AG04450 (cell line): ENCODE measurements around the gene GRK5. TPM values are rescaled to one million over a fixed set of nuclear protein-coding genes. Genes with fewer than 3 reads are reported as not detected.

Experiments used
- CTCF ChIA-PET: fragments of 300-600, 350-600 bp; formaldehyde crosslinking; extraction: SDS; loops from one replicate; lab custom pipeline; 2022; ENCODE audit warnings: antibody characterized with exemption, inconsistent platforms; lab: Charles Lee
- POLR2A ChIA-PET: fragments of 350-600 bp; formaldehyde crosslinking; extraction: SDS; loops from one replicate; lab custom pipeline; 2021; ENCODE audit warnings: antibody characterized with exemption, inconsistent platforms; lab: Yijun Ruan, JAX
- DNase-seq: peaks from one replicate; pipeline ENCODE4 v3.0.0-alpha.2; 2011; ENCODE audit warnings: low read depth, low spot score
- H3K27ac ChIP-seq: one replicate; pipeline ENCODE4 v1.5.1; 2012; ENCODE audit warnings: low read depth, low read length, control low read depth
- H3K27me3 ChIP-seq: one replicate; pipeline ENCODE4 v1.6.0; 2012; ENCODE audit warnings: low read length; ENCODE audit not compliant: control insufficient read depth, insufficient read depth
- H3K4me3 ChIP-seq: 2 replicates; pipeline ENCODE4 v1.5.1; 2011; ENCODE audit warnings: mild to moderate bottlenecking, low read depth, low read length, control low read depth
- H3K9me3 ChIP-seq: 2 replicates; pipeline ENCODE4 v1.5.1; 2012; ENCODE audit warnings: low read length; ENCODE audit not compliant: control insufficient read depth, insufficient read depth
- polyA plus RNA-seq: library from polyadenylated mRNA; depleted of rRNA; stranded (reverse); fragments of >200 nt; gene quantifications from 2 replicates; pipeline ENCODE4 v1.2.3, GENCODE V29; 2011
- TF ChIP-seq, protein P1 (sequence below): IDR thresholded peaks from 2 replicates; pipeline ENCODE4 v1.5.1; 2011; ENCODE audit warnings: low read depth, low read length, control low read depth, inconsistent platforms

The GRK5 gene
- polyA plus RNA-seq, 1 experiment = 27.6 TPM

DNA sequence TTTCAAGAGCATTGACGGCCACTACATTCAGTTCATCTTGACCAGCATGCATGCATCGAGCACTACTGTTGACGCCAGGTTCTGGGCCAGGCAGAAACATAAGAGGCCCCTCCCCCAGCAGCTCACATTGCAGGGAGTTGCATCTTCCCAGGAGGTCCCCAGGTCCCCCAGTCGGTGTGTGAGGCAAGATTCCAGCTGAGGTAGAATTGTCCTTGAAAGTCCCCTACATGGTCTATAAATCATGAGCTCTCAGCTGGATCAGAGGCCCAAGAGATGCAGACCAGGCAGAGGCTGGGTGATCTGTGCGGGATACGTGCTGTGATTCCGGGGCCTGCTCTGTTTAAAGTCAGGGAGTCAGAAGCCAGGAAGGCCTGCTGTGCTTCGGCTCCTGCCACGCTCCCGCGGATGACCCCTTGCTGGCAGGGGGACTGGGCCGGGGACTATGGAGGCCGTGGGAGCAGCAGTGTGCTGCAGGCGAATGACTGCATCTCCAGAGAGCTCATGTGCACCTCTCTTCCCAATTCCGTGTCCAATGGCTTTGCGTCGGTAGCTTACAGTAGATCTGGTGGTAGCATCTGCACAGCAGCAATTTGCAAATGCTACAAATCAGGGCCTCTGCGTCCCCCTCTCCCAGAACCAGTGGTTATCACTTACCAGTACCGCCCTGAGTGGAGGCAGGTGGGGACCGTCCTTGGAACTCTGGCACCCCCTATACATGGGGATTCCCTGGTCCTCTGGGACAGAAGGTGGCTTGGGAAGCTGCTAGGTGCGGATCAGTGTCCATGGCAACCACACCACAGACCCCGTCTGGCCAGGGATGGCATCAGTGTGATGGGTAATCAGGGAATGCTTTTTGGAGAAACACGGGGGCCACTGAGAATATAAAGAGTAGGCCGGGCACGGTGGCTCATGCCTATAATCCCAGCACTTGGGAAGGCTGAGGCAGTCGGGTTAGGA, 241.5 kb downstream of the GRK5 start:
- ChIA-PET POLR2A (interaction anchor here (0.7 kb wide), 1 partner anchor 81 kb away, joined by 3 read pairs; no protein-coding TSS in a partner anchor), CTCF (interaction anchor here (2.2 to 2.7 kb wide), 2 partner anchors 242 to 250 kb away, joined by 5 to 10 read pairs; partner anchors contain the start of gene GRK5)
- Histone ChIP-seq H3K27me3 (no peaks in the 10 kb centered on the region), H3K4me3 (no peak overlapping the region), H3K27ac (no peak overlapping the region), H3K9me3 (no peaks in the 10 kb centered on the region; the same call in 1 of the 2 replicates)
- TF ChIP-seq, protein P1, sequence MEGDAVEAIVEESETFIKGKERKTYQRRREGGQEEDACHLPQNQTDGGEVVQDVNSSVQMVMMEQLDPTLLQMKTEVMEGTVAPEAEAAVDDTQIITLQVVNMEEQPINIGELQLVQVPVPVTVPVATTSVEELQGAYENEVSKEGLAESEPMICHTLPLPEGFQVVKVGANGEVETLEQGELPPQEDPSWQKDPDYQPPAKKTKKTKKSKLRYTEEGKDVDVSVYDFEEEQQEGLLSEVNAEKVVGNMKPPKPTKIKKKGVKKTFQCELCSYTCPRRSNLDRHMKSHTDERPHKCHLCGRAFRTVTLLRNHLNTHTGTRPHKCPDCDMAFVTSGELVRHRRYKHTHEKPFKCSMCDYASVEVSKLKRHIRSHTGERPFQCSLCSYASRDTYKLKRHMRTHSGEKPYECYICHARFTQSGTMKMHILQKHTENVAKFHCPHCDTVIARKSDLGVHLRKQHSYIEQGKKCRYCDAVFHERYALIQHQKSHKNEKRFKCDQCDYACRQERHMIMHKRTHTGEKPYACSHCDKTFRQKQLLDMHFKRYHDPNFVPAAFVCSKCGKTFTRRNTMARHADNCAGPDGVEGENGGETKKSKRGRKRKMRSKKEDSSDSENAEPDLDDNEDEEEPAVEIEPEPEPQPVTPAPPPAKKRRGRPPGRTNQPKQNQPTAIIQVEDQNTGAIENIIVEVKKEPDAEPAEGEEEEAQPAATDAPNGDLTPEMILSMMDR = no peak
- no peak for DNase-seq

DNA sequence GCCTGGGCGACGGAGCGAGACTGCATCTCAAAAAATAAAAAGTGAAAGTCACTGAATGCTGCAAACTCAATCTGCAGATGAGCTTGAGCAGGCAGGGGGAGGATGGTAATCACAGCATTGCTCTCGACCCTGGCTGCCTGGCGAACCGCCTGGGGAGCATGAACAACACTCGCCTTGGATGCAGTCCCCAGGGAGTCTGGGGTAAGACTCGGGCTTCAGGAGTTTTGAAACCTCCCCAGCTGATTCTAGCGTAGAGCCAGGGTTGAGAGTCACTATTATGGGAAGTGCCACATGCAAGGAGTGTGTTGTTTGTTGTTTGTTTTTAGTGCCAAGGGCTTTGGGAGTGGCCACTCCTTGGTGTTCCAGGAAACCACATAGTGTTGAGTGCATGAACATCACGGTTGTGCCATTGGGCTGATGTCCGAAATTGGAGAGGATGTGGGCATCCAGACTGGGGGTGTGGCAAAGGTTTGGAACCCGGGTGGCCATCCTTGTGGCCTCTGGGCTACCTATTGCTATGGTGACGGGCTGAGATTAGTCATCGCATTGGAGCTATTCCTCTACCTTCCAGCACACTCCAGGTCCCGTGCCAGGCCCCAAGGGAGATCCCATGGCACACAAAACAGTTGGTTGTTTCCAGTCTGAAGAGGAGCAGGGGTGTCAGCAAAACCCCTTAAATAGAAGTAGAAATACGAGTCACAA, 242.5 kb downstream of the GRK5 start:
- H3K4me3 ChIP-seq = no peak overlapping the region
- no peak for DNase-seq
- no peak overlapping the region for H3K27ac ChIP-seq
- no peaks in the 10 kb centered on the region for H3K27me3 ChIP-seq
- TF ChIP-seq, protein P1 = no peak
- no peaks in the 10 kb centered on the region; the same call in 1 of the 2 replicates for H3K9me3 ChIP-seq
- ChIA-PET POLR2A (interaction anchor here (0.7 kb wide), 1 partner anchor 80 kb away, joined by 3 read pairs; no protein-coding TSS in a partner anchor), CTCF (interaction anchor here (2.2 to 2.7 kb wide), 2 partner anchors 243 to 251 kb away, joined by 5 to 10 read pairs; partner anchors contain the start of gene GRK5)

DNA sequence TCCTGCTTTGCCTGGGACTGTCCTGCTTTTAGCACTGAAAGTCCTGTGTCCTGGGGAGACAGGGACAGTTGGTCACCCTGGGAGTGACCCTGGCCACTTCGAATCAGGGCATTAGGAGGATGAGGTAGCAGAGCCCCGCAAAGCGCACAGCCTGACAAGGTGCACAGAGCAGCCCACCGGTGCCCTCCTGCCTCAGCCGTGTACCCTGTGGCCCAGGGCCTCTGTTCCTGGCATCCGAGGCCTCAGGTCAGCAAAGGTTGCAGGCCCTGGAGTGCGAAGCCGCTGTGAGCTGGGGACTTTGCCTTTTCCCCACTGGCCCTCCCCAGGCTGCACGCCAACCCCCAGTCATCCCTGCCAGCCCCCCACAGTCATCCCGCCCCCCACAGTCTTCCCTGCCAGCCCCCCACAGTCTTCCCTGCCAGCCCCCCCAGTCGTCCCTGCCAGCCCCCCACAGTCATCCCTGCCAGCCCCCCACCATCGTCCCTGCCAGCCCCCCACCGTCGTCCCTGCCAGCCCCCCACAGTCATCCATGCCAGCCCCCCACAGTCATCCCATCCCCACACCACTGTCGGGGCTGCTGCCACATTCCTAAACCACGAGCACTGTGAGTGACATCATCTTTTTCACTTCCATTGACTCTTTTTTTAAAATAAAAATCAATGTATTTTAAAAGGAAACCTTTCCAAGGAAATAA, 243.4 kb downstream of the GRK5 start:
- POLR2A ChIA-PET = no interaction called here
- Histone ChIP-seq H3K4me3 (no peak overlapping the region), H3K27me3 (no peaks in the 10 kb centered on the region), H3K9me3 (no peaks in the 10 kb centered on the region; the same call in 1 of the 2 replicates), H3K27ac (no peak overlapping the region)
- CTCF ChIA-PET = interaction anchor here (1.4 kb wide), 1 partner anchor 251 kb away, joined by 7 read pairs; no protein-coding TSS in a partner anchor
- no peak for DNase-seq
- TF ChIP-seq, protein P1 = no peak

DNA sequence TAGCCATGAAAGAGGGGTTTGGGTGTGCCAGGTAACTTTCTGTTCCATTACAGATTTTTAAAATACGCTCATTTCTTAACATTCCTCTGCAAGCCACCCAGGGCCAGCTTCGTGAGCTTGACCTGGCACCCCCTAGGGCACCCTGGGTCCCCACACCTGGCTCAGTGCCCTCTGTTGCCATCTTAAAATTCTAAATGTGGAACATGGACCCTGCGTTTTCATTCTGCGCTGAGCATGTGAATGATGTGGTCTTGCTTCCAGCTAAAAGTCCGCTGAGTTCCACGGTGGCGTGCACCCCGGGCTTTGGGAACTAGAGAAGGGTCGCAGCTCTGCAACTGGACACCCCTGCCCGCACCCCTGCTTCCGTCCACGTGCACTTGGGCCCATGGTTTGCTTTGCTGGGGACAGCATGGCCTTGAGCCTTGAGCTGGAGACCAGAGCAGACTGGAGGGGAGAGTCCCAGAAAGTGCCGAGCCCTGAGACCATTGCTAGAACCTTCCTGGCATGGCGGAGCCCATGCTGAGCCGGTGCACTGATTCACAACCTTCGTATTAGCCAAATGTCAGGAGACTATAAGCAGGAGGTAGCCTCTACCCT, 244.0 kb downstream of the GRK5 start:
- Histone ChIP-seq H3K4me3 (no peak overlapping the region), H3K27ac (no peak overlapping the region), H3K27me3 (no peaks in the 10 kb centered on the region), H3K9me3 (no peaks in the 10 kb centered on the region; the same call in 1 of the 2 replicates)
- TF ChIP-seq, protein P1 = no peak
- DNase-seq = no peak
- POLR2A ChIA-PET = interaction anchor here (0.7 kb wide), 1 partner anchor 43 kb away, joined by 4 read pairs; no protein-coding TSS in a partner anchor
- CTCF ChIA-PET = interaction anchor here (0.8 to 1.4 kb wide), 2 partner anchors 242 to 252 kb away, joined by 5 to 7 read pairs; no protein-coding TSS in a partner anchor
